ENCODE results near the gene SLC2A9.
"Not testable (repeated sequence)": the region's sequence is repeated elsewhere in the genome, so short reads cannot be mapped to it uniquely, and the experiment has no call there.

Gene SLC2A9

GRCh38 chr4:9929111-9929510, 92.2 kb downstream of the SLC2A9 start:
- DNase-seq (ENCODE audit: low read depth in 2 of 2, low spot score in 1 of 2), result no peak

GRCh38 chr4:9927341-9928007, 93.8 kb downstream of the SLC2A9 start:
- DNase-seq (ENCODE audit: low read depth in 2 of 2, low spot score in 1 of 2), result no peak

- DNase-seq (ENCODE audit: low read depth in 2 of 2, low spot score in 1 of 2), result no peak
These were observed 94.7 kb downstream of the SLC2A9 start for GRCh38 chr4:9926586-9926985.

- DNase-seq (ENCODE audit: low read depth in 2 of 2, low spot score in 1 of 2), result no peak
These were observed 95.4 kb downstream of the SLC2A9 start for GRCh38 chr4:9925750-9926439.

- DNase-seq (ENCODE audit: low read depth in 2 of 2, low spot score in 1 of 2), result no peak
These were observed 96.5 kb downstream of the SLC2A9 start for GRCh38 chr4:9924750-9925149.

- DNase-seq (ENCODE audit: low read depth in 2 of 2, low spot score in 1 of 2), result no peak
These were observed 98.0 kb downstream of the SLC2A9 start for GRCh38 chr4:9923195-9923812.

GRCh38 chr4:9921326-9921725, 100.0 kb downstream of the SLC2A9 start:
- DNase-seq (ENCODE audit: low read depth in 2 of 2, low spot score in 1 of 2), result no peak

- no peak for DNase-seq (ENCODE audit: low read depth in 2 of 2, low spot score in 1 of 2)
These were observed 101.3 kb downstream of the SLC2A9 start for GRCh38 chr4:9920029-9920428.

- DNase-seq (ENCODE audit: low read depth in 2 of 2, low spot score in 1 of 2), result no peak
These were observed 102.2 kb downstream of the SLC2A9 start for GRCh38 chr4:9919047-9919446.

- no peak for DNase-seq (ENCODE audit: low read depth in 2 of 2, low spot score in 1 of 2)
These were observed 102.8 kb downstream of the SLC2A9 start for GRCh38 chr4:9918484-9918883.

GRCh38 chr4:9916937-9917336, 104.4 kb downstream of the SLC2A9 start:
- DNase-seq (ENCODE audit: low read depth in 2 of 2, low spot score in 1 of 2), result no peak

GRCh38 chr4:9916346-9916745, 105.0 kb downstream of the SLC2A9 start:
- no peak for DNase-seq (ENCODE audit: low read depth in 2 of 2, low spot score in 1 of 2)

GRCh38 chr4:9913846-9914245, 107.5 kb downstream of the SLC2A9 start:
- DNase-seq (ENCODE audit: low read depth in 2 of 2, low spot score in 1 of 2), result no peak

GRCh38 chr4:9906996-9907395, 114.3 kb downstream of the SLC2A9 start:
- no peak for DNase-seq (ENCODE audit: low read depth in 2 of 2, low spot score in 1 of 2)

GRCh38 chr4:9904976-9905587, 116.2 kb downstream of the SLC2A9 start:
- DNase-seq (ENCODE audit: low read depth in 2 of 2, low spot score in 1 of 2), result no peak

- DNase-seq (ENCODE audit: low read depth in 2 of 2, low spot score in 1 of 2), result no peak
These were observed 118.0 kb downstream of the SLC2A9 start for GRCh38 chr4:9903317-9903716.

GRCh38 chr4:9901257-9901656, 120.0 kb downstream of the SLC2A9 start:
- DNase-seq (ENCODE audit: low read depth in 2 of 2, low spot score in 1 of 2), result no peak

GRCh38 chr4:9900633-9901032, 120.7 kb downstream of the SLC2A9 start:
- not testable (repeated sequence) for DNase-seq (ENCODE audit: low read depth in 2 of 2, low spot score in 1 of 2)

- no peak for DNase-seq (ENCODE audit: low read depth in 2 of 2, low spot score in 1 of 2)
These were observed 121.8 kb downstream of the SLC2A9 start for GRCh38 chr4:9899306-9900055.

GRCh38 chr4:9898596-9899305, 122.5 kb downstream of the SLC2A9 start:
- DNase-seq (ENCODE audit: low read depth in 2 of 2, low spot score in 1 of 2), result no peak

GRCh38 chr4:9895333-9895705, 126.0 kb downstream of the SLC2A9 start:
- DNase-seq (ENCODE audit: low read depth in 2 of 2, low spot score in 1 of 2), result no peak
